ENCODE measurements around the gene SPEM3. TPM values are rescaled to one million over a fixed set of nuclear protein-coding genes. Genes with fewer than 3 reads are reported as not detected.

Gene SPEM3
- total and polyA plus RNA-seq, 2 of the 13 experiments (the other 11 are each of a cell fraction or from before 2014, with no cell fraction given): not detected

DNA sequence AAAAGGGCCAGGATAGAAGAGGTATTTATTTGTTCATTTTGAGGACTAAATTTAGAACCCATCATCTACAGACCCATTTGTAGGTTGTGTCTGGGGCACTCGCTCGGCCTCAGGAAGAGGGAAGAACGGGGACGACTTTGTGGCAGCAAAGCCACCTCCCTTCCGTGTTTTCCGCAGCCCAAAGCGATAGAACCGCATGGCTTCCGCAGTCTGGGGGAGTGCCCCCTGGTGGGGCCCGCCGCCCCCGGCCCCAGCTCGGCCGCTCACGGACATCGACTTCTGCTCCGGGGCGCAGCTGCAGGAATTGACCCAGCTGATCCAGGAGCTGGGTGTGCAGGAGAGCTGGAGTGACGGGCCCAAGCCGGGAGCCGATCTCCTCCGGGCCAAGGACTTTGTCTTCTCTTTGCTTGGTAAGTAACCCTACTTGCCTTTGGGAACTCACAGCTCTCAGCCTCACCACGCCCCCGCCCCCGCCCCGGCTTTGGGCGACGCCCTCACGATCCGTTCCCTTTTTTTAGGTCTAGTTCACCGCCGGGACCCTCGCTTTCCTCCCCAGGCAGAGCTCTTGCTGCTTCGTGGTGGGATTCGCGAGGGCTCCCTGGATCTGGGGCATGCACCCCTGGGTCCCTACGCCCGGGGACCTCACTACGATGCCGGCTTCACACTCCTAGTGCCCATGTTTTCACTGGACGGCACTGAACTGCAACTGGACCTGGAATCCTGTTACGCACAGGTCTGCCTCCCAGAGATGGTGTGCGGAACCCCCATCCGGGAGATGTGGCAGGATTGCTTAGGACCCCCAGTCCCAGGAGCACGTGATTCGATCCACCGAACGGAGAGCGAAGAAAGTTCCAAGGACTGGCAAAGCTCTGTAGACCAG, 7.3 kb downstream of the SPEM3 start (continued):
- TF ChIP-seq, protein P1, sequence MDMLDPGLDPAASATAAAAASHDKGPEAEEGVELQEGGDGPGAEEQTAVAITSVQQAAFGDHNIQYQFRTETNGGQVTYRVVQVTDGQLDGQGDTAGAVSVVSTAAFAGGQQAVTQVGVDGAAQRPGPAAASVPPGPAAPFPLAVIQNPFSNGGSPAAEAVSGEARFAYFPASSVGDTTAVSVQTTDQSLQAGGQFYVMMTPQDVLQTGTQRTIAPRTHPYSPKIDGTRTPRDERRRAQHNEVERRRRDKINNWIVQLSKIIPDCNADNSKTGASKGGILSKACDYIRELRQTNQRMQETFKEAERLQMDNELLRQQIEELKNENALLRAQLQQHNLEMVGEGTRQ (IDR thresholded peaks at IDR 0.05; ENCODE audit: low read depth, low read length): no peak
- TF ChIP-seq, protein P1 (CRISPR knock-in tag; IDR thresholded peaks at IDR 0.05; ENCODE audit: borderline replicate concordance): no peak
- TF ChIP-seq SCMH1 (CRISPR knock-in tag; IDR thresholded peaks at IDR 0.05; ENCODE audit: borderline replicate concordance): no peak
- TF ChIP-seq POGK (CRISPR knock-in tag; conservative IDR thresholded peaks at IDR 0.05): no peak
- no peak for TF ChIP-seq ZBTB8A (CRISPR knock-in tag; IDR thresholded peaks at IDR 0.05; ENCODE audit: borderline replicate concordance, low read depth)
- TF ChIP-seq, protein P2, sequence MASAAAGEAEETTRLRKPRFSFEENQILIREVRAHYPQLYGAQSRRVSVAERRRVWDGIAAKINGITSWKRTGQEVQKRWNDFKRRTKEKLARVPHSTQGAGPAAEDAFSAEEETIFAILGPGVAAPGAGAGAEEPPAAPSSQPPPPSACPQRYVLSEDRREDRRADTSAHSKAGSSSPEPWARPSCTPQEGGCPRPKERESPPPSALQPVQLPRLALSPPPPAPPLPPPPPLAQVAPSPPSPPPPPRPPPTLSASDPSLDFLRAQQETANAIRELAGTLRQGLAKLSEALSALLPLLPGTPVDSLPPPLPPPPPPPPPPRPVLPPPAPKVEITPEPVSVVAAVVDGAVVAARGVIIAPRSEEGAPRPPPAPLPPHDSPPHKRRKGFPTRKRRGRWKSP (CRISPR knock-in tag; IDR thresholded peaks at IDR 0.05): peak; percentile 63
- TF ChIP-seq ZBTB40 (IDR thresholded peaks at IDR 0.05): no peak
- no peak for TF ChIP-seq ZBTB40 (CRISPR knock-in tag; IDR thresholded peaks at IDR 0.05)
- no peak for TF ChIP-seq ZNF788 (CRISPR knock-in tag; IDR thresholded peaks at IDR 0.05; ENCODE audit: borderline replicate concordance)

Data from HepG2 (cell line).